Glutamatergic neuron (in vitro differentiated cells): Measurements from ENCODE around the gene SMARCA2. TPM values are rescaled to one million over a fixed set of nuclear protein-coding genes. Genes with fewer than 3 reads are reported as not detected.
A peak's percentile ranks its signal among the peaks of the same experiment; 100 is the strongest.

Experiments used
- DNase-seq: peaks from one replicate; pipeline ENCODE4 v3.0.0; 2022
- H3K27ac Mint-ChIP-seq: one replicate; pipeline ENCODE4 v1.8.0; 2020; ENCODE audit warnings: mild to moderate bottlenecking, mixed read lengths, inconsistent platforms; ENCODE audit not compliant: unreplicated experiment
- H3K27me3 Mint-ChIP-seq: one replicate; pipeline ENCODE4 v1.8.0; 2020; ENCODE audit warnings: mild to moderate bottlenecking, moderate library complexity, mixed read lengths, inconsistent platforms; ENCODE audit not compliant: unreplicated experiment
- H3K36me3 Mint-ChIP-seq: one replicate; pipeline ENCODE4 v1.8.0; 2020; ENCODE audit warnings: mild to moderate bottlenecking, mixed read lengths, inconsistent platforms; ENCODE audit not compliant: unreplicated experiment
- H3K4me1 Mint-ChIP-seq: one replicate; pipeline ENCODE4 v1.8.0; 2020; ENCODE audit warnings: mild to moderate bottlenecking, low read depth, mixed read lengths, inconsistent platforms; ENCODE audit not compliant: unreplicated experiment
- H3K4me3 Mint-ChIP-seq: one replicate; pipeline ENCODE4 v1.8.0; 2020; ENCODE audit warnings: mild to moderate bottlenecking, mixed read lengths, inconsistent platforms; ENCODE audit not compliant: unreplicated experiment
- H3K9me3 Mint-ChIP-seq: one replicate; pipeline ENCODE4 v1.8.0; 2020; ENCODE audit warnings: mild to moderate bottlenecking, moderate library complexity, mixed read lengths, inconsistent platforms; ENCODE audit not compliant: unreplicated experiment
- CTCF ChIP-seq: fragments of 200-600 bp; sonication (generic); IDR thresholded peaks from one replicate; pipeline ENCODE4 v1.5.0; 2021; ENCODE audit not compliant: partially characterized antibody, unreplicated experiment
- total RNA-seq: library from RNA; stranded (reverse); fragmentation: NEBNext Ultra II Directional; extraction: Animal tissue kit (Norgen Biotek cat#: 25700); gene quantifications from one replicate; pipeline ENCODE4 v1.2.1, GENCODE V29; 2021; ENCODE audit not compliant: unreplicated experiment

SMARCA2 gene
- total RNA-seq, 1 donor from 2014 or later: 14.5 TPM

DNA sequence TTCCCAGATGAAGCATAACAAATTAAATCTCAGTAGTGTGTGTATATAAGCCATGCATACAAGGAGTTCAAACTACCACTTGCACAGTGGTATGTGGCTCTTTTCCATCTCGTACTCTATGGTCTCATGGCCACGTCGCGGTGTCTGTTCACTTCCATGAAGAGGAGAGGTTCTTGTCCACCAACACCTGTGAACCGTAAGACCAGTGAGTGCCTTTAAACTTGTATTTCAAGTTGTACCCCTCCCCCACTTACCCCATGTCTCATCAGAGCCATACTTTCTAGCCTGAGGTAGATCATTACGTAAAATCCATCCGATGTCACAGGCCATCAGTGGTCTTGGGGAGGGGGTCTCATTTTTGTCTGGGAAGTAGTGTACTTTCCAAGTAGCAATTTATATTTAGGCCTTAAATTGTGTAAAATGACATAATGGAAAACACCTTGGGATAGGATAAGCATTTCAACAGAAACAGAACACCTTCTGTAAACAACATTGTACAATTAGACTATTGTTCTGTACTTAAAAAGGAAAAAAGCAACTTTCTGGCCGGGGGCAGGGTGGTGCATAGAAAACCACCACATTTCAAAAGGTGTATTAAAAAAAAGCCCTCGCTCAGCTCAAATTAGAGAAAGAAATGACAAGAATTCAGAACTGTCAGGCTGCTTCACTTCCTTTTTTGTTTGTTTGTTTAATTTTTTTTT, 163.0 kb downstream of the SMARCA2 start:
- no peak overlapping the region for H3K4me3 Mint-ChIP-seq
- no peak for DNase-seq
- peaks cover 11% of the 10 kb centered on the region for H3K4me1 Mint-ChIP-seq
- no peak for TF ChIP-seq CTCF
- H3K9me3 Mint-ChIP-seq: no peaks in the 10 kb centered on the region
- peaks cover 4% of the 10 kb centered on the region for H3K27me3 Mint-ChIP-seq
- H3K36me3 Mint-ChIP-seq: no peaks in the 10 kb centered on the region
- H3K27ac Mint-ChIP-seq: no peak overlapping the region

- Mint-ChIP-seq H3K9me3 (no peaks in the 10 kb centered on the region), H3K4me3 (no peak overlapping the region), H3K36me3 (no peaks in the 10 kb centered on the region), H3K27ac (no peak overlapping the region), H3K4me1 (peaks cover 13% of the 10 kb centered on the region), H3K27me3 (peaks cover 4% of the 10 kb centered on the region)
- no peak for DNase-seq
- TF ChIP-seq CTCF: no peak
These were observed 164.4 kb downstream of the SMARCA2 start for GRCh38 chr9:2179567-2179966.

- H3K4me3 Mint-ChIP-seq: no peak overlapping the region
- no peak for TF ChIP-seq CTCF
- peaks cover 3% of the 10 kb centered on the region for H3K27me3 Mint-ChIP-seq
- H3K36me3 Mint-ChIP-seq: no peaks in the 10 kb centered on the region
- no peak for DNase-seq
- no peaks in the 10 kb centered on the region for H3K9me3 Mint-ChIP-seq
- H3K27ac Mint-ChIP-seq: no peak overlapping the region
- peaks cover 13% of the 10 kb centered on the region for H3K4me1 Mint-ChIP-seq
These were observed 165.0 kb downstream of the SMARCA2 start for GRCh38 chr9:2180154-2180553.

- no peak for DNase-seq
- no peak overlapping the region for H3K4me3 Mint-ChIP-seq
- H3K4me1 Mint-ChIP-seq: peaks cover 13% of the 10 kb centered on the region
- no peak for TF ChIP-seq CTCF
- no peaks in the 10 kb centered on the region for H3K9me3 Mint-ChIP-seq
- H3K36me3 Mint-ChIP-seq: no peaks in the 10 kb centered on the region
- H3K27ac Mint-ChIP-seq: no peak overlapping the region
- H3K27me3 Mint-ChIP-seq: peaks cover 3% of the 10 kb centered on the region
These were observed 165.6 kb downstream of the SMARCA2 start for GRCh38 chr9:2180704-2181103.

- Mint-ChIP-seq H3K36me3 (no peaks in the 10 kb centered on the region), H3K4me3 (no peak overlapping the region), H3K4me1 (peaks cover 13% of the 10 kb centered on the region), H3K9me3 (no peaks in the 10 kb centered on the region), H3K27me3 (peaks cover 3% of the 10 kb centered on the region), H3K27ac (no peak overlapping the region)
- DNase-seq: peak; percentile 64
- TF ChIP-seq CTCF: peak; percentile 57
These were observed 166.6 kb downstream of the SMARCA2 start for GRCh38 chr9:2181792-2182191.
